Measurements from ENCODE around the gene VPS51. TPM values are rescaled to one million over a fixed set of nuclear protein-coding genes. Genes with fewer than 3 reads are reported as not detected.

VPS51 gene
- total RNA-seq, 6 experiments from 2014 or later = 41.5 to 170 (median 50.2) TPM

DNA sequence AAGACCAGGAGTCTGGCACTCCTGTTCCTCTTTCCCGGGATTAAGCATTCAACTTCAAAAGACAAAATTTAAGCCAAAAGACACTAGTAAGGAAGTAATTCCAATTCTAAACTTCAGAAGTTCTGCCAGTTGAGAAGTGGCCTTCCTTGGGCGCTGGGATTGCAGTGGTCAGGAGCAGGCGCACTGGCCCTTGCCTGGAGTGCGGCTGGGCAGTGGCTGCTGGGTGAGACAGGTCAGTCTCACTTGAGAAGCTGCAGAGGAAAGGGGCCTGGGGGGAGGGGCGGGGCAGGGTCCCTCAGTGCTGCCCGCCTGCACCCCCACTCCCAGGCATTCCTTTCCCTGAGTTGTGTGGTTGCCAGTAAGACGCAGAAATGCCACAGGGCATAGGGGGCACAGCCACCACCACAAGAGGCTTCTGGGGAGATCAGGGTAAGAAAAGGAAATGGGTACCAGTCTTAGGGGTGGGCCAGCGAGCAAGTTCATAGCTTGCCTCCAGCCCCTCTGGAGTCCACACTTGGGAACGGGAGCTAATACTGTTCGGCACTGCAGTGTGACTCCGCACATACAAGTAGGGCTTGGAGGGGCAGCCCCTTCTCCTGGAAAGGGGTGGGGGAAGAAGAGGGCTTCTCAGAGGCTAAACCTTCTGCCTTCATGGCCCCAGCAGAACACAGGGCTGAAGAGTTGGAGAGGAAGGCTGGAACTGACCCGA is 31.6 kb downstream of the VPS51 start:
- H3K36me3 ChIP-seq = peaks cover 11 to 79% (median 32%) of the 10 kb centered on the region in 4 donors
- TF ChIP-seq POLR2A (IDR thresholded peaks at IDR 0.05) = no peak
- TF ChIP-seq, protein P1, sequence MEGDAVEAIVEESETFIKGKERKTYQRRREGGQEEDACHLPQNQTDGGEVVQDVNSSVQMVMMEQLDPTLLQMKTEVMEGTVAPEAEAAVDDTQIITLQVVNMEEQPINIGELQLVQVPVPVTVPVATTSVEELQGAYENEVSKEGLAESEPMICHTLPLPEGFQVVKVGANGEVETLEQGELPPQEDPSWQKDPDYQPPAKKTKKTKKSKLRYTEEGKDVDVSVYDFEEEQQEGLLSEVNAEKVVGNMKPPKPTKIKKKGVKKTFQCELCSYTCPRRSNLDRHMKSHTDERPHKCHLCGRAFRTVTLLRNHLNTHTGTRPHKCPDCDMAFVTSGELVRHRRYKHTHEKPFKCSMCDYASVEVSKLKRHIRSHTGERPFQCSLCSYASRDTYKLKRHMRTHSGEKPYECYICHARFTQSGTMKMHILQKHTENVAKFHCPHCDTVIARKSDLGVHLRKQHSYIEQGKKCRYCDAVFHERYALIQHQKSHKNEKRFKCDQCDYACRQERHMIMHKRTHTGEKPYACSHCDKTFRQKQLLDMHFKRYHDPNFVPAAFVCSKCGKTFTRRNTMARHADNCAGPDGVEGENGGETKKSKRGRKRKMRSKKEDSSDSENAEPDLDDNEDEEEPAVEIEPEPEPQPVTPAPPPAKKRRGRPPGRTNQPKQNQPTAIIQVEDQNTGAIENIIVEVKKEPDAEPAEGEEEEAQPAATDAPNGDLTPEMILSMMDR (IDR thresholded peaks at IDR 0.05) = no peak
- no peak overlapping the region for H3K4me3 ChIP-seq
- intact Hi-C loops (cut with DNase I) = loop anchor here in 1 of 2 donors (10.0 kb wide), 1 partner anchor 57 kb away; the partner anchor contains the start of gene CAPN1
- H3K9me3 ChIP-seq = no peaks in the 10 kb centered on the region
- H3K4me1 ChIP-seq = peaks cover 0 to 11% (median 4%) of the 10 kb centered on the region in 4 donors
- WGBS (ENCODE audit: insufficient coverage, low coverage, low lambda C conversion rate, missing lambda C conversion rate) = 67% methylated on average over 9 of the region's 12 CpGs
- DNase-seq = no peak
- ATAC-seq = no peak
- no peaks in the 10 kb centered on the region for H3K27me3 ChIP-seq
- H3K27ac ChIP-seq = no peak overlapping the region

DNA sequence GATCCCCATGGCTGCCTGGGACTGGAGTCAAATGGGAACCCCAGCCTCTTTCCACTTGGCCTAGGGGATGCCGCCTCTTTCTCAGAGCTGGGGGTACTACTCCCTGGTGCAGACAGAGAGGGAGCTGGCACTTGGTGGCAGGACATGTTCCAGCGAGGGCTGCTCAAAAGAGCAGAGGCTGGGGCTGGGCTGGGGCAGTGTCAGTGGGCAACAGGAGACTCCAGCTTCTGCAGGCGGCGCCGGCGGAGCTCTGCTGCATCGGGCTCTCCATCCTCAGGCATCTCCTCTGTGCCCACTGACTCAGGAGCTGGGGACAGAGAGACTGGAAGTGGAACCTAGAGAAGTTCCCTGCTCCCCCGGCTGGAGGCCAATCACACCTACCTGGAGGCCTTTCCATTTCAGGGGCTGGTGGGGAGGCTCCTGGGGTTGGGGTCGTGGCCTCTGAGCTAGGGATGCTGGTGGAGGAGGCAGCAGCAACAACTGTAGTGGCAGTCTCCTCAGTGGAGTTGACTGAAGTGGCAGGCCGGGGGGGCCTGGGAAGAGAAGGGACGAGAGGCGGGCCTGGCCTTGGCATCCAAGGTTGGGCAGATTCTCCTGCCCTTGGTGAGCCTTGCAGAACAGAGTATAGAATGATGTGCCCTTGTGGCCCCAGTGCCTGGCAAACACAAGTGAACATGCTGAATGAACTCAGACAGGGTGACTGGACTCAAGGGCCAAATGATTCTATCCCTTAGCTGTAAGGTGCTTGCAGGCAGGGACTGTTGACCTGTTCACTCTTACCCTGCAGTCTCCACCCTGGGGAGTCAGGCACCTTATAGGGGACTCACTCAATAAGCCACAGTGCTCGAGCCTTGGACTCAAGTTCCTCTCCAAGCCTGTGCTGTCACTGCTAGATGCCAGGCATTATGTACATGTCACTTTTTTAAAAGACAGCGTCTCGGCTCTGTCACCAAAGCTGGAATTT is 32.5 kb downstream of the VPS51 start:
- DNase-seq = peak in 1 of 3 donors; percentile 42
- Histone ChIP-seq H3K4me3 (no peak overlapping the region), H3K27ac (no peak overlapping the region), H3K36me3 (peaks cover 11 to 82% (median 34%) of the 10 kb centered on the region in 4 donors), H3K27me3 (no peaks in the 10 kb centered on the region), H3K9me3 (no peaks in the 10 kb centered on the region), H3K4me1 (peaks cover 0 to 16% (median 6%) of the 10 kb centered on the region in 4 donors)
- intact Hi-C loops (cut with DNase I) = loop anchor here in 1 of 2 donors (10.0 kb wide), 1 partner anchor 56 kb away; the partner anchor contains the start of gene CAPN1
- WGBS (ENCODE audit: insufficient coverage, low coverage, low lambda C conversion rate, missing lambda C conversion rate) = 67% methylated on average over 6 of the region's 15 CpGs
- peak in 1 of 4 donors; percentile 4 for ATAC-seq
- TF ChIP-seq, protein P1 (IDR thresholded peaks at IDR 0.05) = no peak
- no peak for TF ChIP-seq POLR2A (IDR thresholded peaks at IDR 0.05)

DNA sequence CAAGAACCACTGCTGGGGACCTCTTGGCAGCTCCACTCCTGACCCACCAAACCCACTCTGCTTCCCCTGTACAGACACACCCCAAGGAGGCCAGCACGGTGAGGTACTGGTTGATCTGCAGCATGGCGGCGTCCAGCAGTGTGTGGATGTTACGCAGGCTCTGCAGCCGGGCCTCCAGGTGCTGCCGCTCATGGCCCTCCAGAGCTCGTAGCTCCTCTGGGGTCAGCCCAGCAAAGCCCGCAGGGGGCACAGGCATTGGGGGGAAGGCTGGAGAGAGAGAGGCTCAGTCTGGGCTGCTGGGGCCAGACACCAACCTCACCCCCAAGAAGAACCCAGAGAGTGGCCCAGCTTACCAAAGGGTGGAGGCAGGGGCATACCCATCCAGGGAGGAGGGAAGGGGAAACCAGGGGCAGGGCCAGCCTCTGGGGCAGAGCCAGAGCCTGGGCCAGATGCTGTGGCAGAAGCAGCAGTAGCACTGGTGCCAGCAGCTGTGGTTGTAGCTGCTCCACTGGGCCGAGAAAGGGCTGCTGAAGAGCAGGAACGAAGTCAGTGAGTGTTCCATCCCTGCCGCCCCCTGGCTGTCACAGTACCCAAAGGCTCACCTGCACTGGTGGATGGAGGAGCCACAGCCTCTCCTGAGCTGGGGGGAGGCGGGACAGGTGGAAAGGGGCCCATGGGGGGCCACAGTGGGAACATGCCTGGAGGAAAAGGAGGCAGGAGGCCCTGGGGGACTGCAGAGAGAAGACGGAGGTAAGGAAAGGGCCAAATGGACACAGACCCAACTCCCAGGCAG is 33.8 kb downstream of the VPS51 start:
- H3K4me3 ChIP-seq = no peak overlapping the region
- ATAC-seq = no peak

More for the DNA sequence above, 33.8 kb downstream of the VPS51 start:
- Histone ChIP-seq H3K4me1 (peaks cover 0 to 16% (median 6%) of the 10 kb centered on the region in 4 donors), H3K27me3 (no peaks in the 10 kb centered on the region), H3K27ac (no peak overlapping the region), H3K9me3 (no peaks in the 10 kb centered on the region), H3K36me3 (peaks cover 11 to 81% (median 34%) of the 10 kb centered on the region in 4 donors)
- WGBS (ENCODE audit: insufficient coverage, low coverage, low lambda C conversion rate, missing lambda C conversion rate) = no CpG with 5 or more reads among the region's 13 CpGs
- intact Hi-C loops (cut with DNase I) = loop anchor here in 1 of 2 donors (10.0 kb wide), 2 partner anchors 55 to 125 kb away; partner anchors contain the start of gene CAPN1
- DNase-seq = peak in 2 of 3 donors; percentile 23 to 49
- no peak for TF ChIP-seq POLR2A (IDR thresholded peaks at IDR 0.05)
- TF ChIP-seq, protein P1 (IDR thresholded peaks at IDR 0.05) = no peak
